Smooth muscle cell (in vitro differentiated cells): ENCODE data around the gene CLEC4M. TPM values are rescaled to one million over a fixed set of nuclear protein-coding genes. Genes with fewer than 3 reads are reported as not detected.

Experiments
- DNase-seq: peaks from one replicate; lab custom pipeline; 2025; ENCODE audit not compliant: unreplicated experiment; lab: John Stamatoyannopoulos, UW
- H2AFZ ChIP-seq: fragments of 200-600 bp; sonication (generic); 2 replicates; pipeline ENCODE4 v1.6.0; 2016; ENCODE audit warnings: antibody characterized with exemption, low read depth, mild to moderate bottlenecking
- H3F3A ChIP-seq: fragments of 200-600 bp; sonication (generic); 2 replicates; pipeline ENCODE4 v1.6.0; 2017; ENCODE audit warnings: antibody characterized with exemption, low read depth
- H3K27ac ChIP-seq: fragments of 200-600 bp; sonication (generic); 2 replicates; pipeline ENCODE4 v1.5.1; 2016; ENCODE audit warnings: low read depth, mild to moderate bottlenecking
- H3K27me3 ChIP-seq: fragments of 200-600 bp; sonication (generic); 2 replicates; pipeline ENCODE4 v1.6.1; 2016; ENCODE audit warnings: low read depth, mild to moderate bottlenecking
- H3K36me3 ChIP-seq: fragments of 200-600 bp; sonication (generic); 2 replicates; pipeline ENCODE4 v1.5.1; 2016; ENCODE audit warnings: low read depth
- H3K4me1 ChIP-seq: fragments of 200-600 bp; sonication (generic); 2 replicates; pipeline ENCODE4 v1.5.1; 2016; ENCODE audit warnings: low read depth
- H3K4me2 ChIP-seq: fragments of 200-600 bp; sonication (generic); 2 replicates; pipeline ENCODE4 v1.6.0; 2016; ENCODE audit warnings: mild to moderate bottlenecking
- H3K4me3 ChIP-seq: fragments of 200-600 bp; sonication (generic); 2 replicates; pipeline ENCODE4 v1.5.1; 2016; ENCODE audit warnings: mild to moderate bottlenecking
- H3K79me2 ChIP-seq: fragments of 200-600 bp; sonication (generic); 2 replicates; pipeline ENCODE4 v1.6.0; 2016; ENCODE audit warnings: low read depth, mild to moderate bottlenecking
- H3K9ac ChIP-seq: fragments of 200-600 bp; sonication (generic); 2 replicates; pipeline ENCODE4 v1.6.0; 2016; ENCODE audit warnings: low read depth
- H3K9me3 ChIP-seq: fragments of 200-600 bp; sonication (generic); replicated peaks from 2 replicates; pipeline ENCODE4 v1.5.1; 2016; ENCODE audit warnings: low read depth
- H4K20me1 ChIP-seq: fragments of 200-600 bp; sonication (generic); 2 replicates; pipeline ENCODE4 v1.6.0; 2016; ENCODE audit warnings: low read depth
- CTCF ChIP-seq: fragments of 200-600 bp; sonication (generic); IDR thresholded peaks from 2 replicates; pipeline ENCODE4 v1.5.1; 2017; ENCODE audit warnings: borderline replicate concordance, mild to moderate bottlenecking, antibody characterized with exemption; ENCODE audit not compliant: insufficient read depth, poor library complexity, severe bottlenecking
- WGBS: methylation state at CpG from one replicate; pipeline ENCODE4 v1.1.7; 2016; ENCODE audit warnings: low lambda C conversion rate; 5-methylcytosine and 5-hydroxymethylcytosine counted together
- polyA plus RNA-seq: library from polyadenylated mRNA; unstranded; fragments of >200 nt; fragmentation: Nextera tagmentation; extraction: Ambion mirVana; gene quantifications from 2 replicates; pipeline ENCODE4 v1.2.1, GENCODE V29; 2016
- total RNA-seq: library from RNA; depleted of rRNA; stranded (reverse); fragments of >200 nt; gene quantifications from 2 replicates; pipeline ENCODE4 v1.2.3, GENCODE V29; 2014

The CLEC4M gene
- total and polyA plus RNA-seq, 2 experiments from 2014 or later = not detected

GRCh38 chr19:7793493-7793892 lies 30.4 kb downstream of the CLEC4M start:
- Histone ChIP-seq H3K4me1 (no peaks in the 10 kb centered on the region), H3K27ac (no peak overlapping the region), H2AFZ (no peak overlapping the region), H3K27me3 (peaks cover 13% of the 10 kb centered on the region), H3K9me3 (no peaks in the 10 kb centered on the region), H3K79me2 (no peaks in the 10 kb centered on the region), H3F3A (no peaks in the 10 kb centered on the region), H3K36me3 (no peaks in the 10 kb centered on the region), H3K4me2 (no peak overlapping the region), H3K4me3 (no peak overlapping the region), H4K20me1 (no peaks in the 10 kb centered on the region), H3K9ac (no peak overlapping the region)
- 88% methylated on average over 3 of the region's 3 CpGs for WGBS
- no peak for TF ChIP-seq CTCF
- no peak for DNase-seq

GRCh38 chr19:7795555-7796161 lies 32.6 kb downstream of the CLEC4M start:
- Histone ChIP-seq H3K27ac (no peak overlapping the region), H3K27me3 (no peaks in the 10 kb centered on the region), H2AFZ (no peak overlapping the region), H4K20me1 (no peaks in the 10 kb centered on the region), H3F3A (no peaks in the 10 kb centered on the region), H3K4me2 (no peak overlapping the region), H3K9me3 (no peaks in the 10 kb centered on the region), H3K79me2 (no peaks in the 10 kb centered on the region), H3K36me3 (no peaks in the 10 kb centered on the region), H3K4me3 (no peak overlapping the region), H3K4me1 (peaks cover 5% of the 10 kb centered on the region), H3K9ac (no peak overlapping the region)
- TF ChIP-seq CTCF = no peak
- DNase-seq = no peak
- WGBS = 57% methylated on average over 8 of the region's 8 CpGs

- DNase-seq = peak; percentile 34
- no peak overlapping the region for H3K9ac ChIP-seq
Measured at GRCh38 chr19:7799640-7800355, 36.8 kb downstream of the CLEC4M start.

More at GRCh38 chr19:7799640-7800355, 36.8 kb downstream of the CLEC4M start:
- H4K20me1 ChIP-seq = no peaks in the 10 kb centered on the region
- H3K4me2 ChIP-seq = peak overlapping the region; percentile 83
- H3K36me3 ChIP-seq = no peaks in the 10 kb centered on the region
- 7% methylated on average over 34 of the region's 34 CpGs for WGBS
- peak overlapping the region; percentile 75 for H2AFZ ChIP-seq
- H3K4me3 ChIP-seq = peak overlapping the region; percentile 40
- no peaks in the 10 kb centered on the region for H3K79me2 ChIP-seq
- H3K4me1 ChIP-seq = peaks cover 5% of the 10 kb centered on the region
- H3K27me3 ChIP-seq = no peaks in the 10 kb centered on the region
- H3K27ac ChIP-seq = no peak overlapping the region
- peak; percentile 58 for TF ChIP-seq CTCF
- H3K9me3 ChIP-seq = no peaks in the 10 kb centered on the region
- no peaks in the 10 kb centered on the region for H3F3A ChIP-seq
